ENCODE measurements around the gene AGBL1. TPM values are rescaled to one million over a fixed set of nuclear protein-coding genes. Genes with fewer than 3 reads are reported as not detected.

The AGBL1 gene
- total and polyA plus RNA-seq, 2 experiments from 2014 or later: 0.03 TPM; not detected in 1

- TF ChIP-seq ZNF462 (CRISPR knock-in tag; IDR thresholded peaks at IDR 0.05) (no peak), POLR2AphosphoS5 (IDR thresholded peaks at IDR 0.05; ENCODE audit: low read depth) (no peak), ETS1 (IDR thresholded peaks at IDR 0.05) (no peak)
These were observed 523.8 kb downstream of the AGBL1 start (continued) for GRCh38 chr15:86603466-86603865.

- Histone ChIP-seq H3K27ac (ENCODE audit: low read depth) (no peak overlapping the region), H3K27me3 (ENCODE audit: insufficient read depth) (no peaks in the 10 kb centered on the region), H3F3A (replicated peaks; ENCODE audit: low read depth) (no peaks in the 10 kb centered on the region), H3K36me3 (ENCODE audit: insufficient read depth) (no peaks in the 10 kb centered on the region), H3K4me2 (no peak overlapping the region), H3K79me2 (replicated peaks; ENCODE audit: insufficient read depth) (no peaks in the 10 kb centered on the region), H3K9me2 (ENCODE audit: insufficient read depth) (peaks cover 12% of the 10 kb centered on the region), H2AFZ (0 out of 2 replicates have a peak overlapping the region, but pooled peaks have one; percentile 23), H3K4me1 (ENCODE audit: insufficient read depth) (peaks cover 23% of the 10 kb centered on the region), H4K20me1 (replicated peaks; ENCODE audit: insufficient read depth) (no peaks in the 10 kb centered on the region), H3K4me3 (no peak overlapping the region)
- peaks cover 9% of the 10 kb centered on the region; the same call in 1 of the 3 replicates for H3K9me3 Mint-ChIP-seq
- peaks cover 12% of the 10 kb centered on the region for H3K36me3 Mint-ChIP-seq (ENCODE audit: low read depth)
- peak; percentile 13 for DNase-seq (ENCODE audit: low spot score)
- ATAC-seq: peak; percentile 62
- H3K4me1 Mint-ChIP-seq: peaks cover 24% of the 10 kb centered on the region
- no peak overlapping the region for H3K27ac Mint-ChIP-seq
- H3K4me3 Mint-ChIP-seq: no peak overlapping the region
- no peaks in the 10 kb centered on the region for H3K27me3 Mint-ChIP-seq (ENCODE audit: insufficient read depth, low read depth, poor library complexity)
- TF ChIP-seq ETS1 (IDR thresholded peaks at IDR 0.05) (no peak), EZH2phosphoT487 (IDR thresholded peaks at IDR 0.05; ENCODE audit: unreplicated experiment) (no peak), STAT1 (IDR thresholded peaks at IDR 0.05; ENCODE audit: unreplicated experiment) (no peak), POLR2AphosphoS5 (IDR thresholded peaks at IDR 0.05; ENCODE audit: low read depth) (no peak), JUNB (IDR thresholded peaks at IDR 0.05; ENCODE audit: unreplicated experiment) (no peak)
These were observed 529.0 kb downstream of the AGBL1 start for GRCh38 chr15:86608461-86609205.

Measured in GM23338 (cell line).